ENCODE results near the gene REPS2. TPM values are rescaled to one million over a fixed set of nuclear protein-coding genes. Genes with fewer than 3 reads are reported as not detected.
A peak's percentile ranks its signal among the peaks of the same experiment; 100 is the strongest.

Gene REPS2
- total and polyA plus RNA-seq, 2 donors = 1.7 to 3.6 TPM

- H3K27me3 ChIP-seq (ENCODE audit: control insufficient read depth in 2 of 2, insufficient read depth in 1 of 2, low read length in 1 of 2) = peaks cover 0 to 2% of the 10 kb centered on the region in 2 donors
- 95% methylated on average over 3 of the region's 3 CpGs for WGBS
- DNase-seq (ENCODE audit: low read depth in 6 of 9, low spot score in 9 of 9) = no peak
- peaks cover 0 to 5% of the 10 kb centered on the region in 2 donors for H3K4me1 ChIP-seq (ENCODE audit: control insufficient read depth in 2 of 2, insufficient read depth in 2 of 2, low read length in 2 of 2)
- no peak overlapping the region for H3K27ac ChIP-seq (ENCODE audit: low read depth in 1 of 2, low read length in 1 of 2)
- H3K9me3 ChIP-seq (ENCODE audit: control insufficient read depth in 2 of 2, insufficient read depth in 1 of 2, low read length in 1 of 2) = no peaks in the 10 kb centered on the region
- no peaks in the 10 kb centered on the region for H3K36me3 ChIP-seq (ENCODE audit: control insufficient read depth in 2 of 2, insufficient read depth in 2 of 2, low read length in 1 of 2)
- H3K4me3 ChIP-seq (ENCODE audit: low read length in 2 of 2) = no peak overlapping the region
Observed at GRCh38 chrX:17005712-17006368, 59.4 kb downstream of the REPS2 start.

GRCh38 chrX:17007134-17007768 is 60.8 kb downstream of the REPS2 start:
- H3K4me3 ChIP-seq (ENCODE audit: low read length in 2 of 2) = no peak overlapping the region
- WGBS = 86% methylated on average over 8 of the region's 8 CpGs
- no peaks in the 10 kb centered on the region for H3K36me3 ChIP-seq (ENCODE audit: control insufficient read depth in 2 of 2, insufficient read depth in 2 of 2, low read length in 1 of 2)
- H3K27ac ChIP-seq (ENCODE audit: low read depth in 1 of 2, low read length in 1 of 2) = no peak overlapping the region
- H3K27me3 ChIP-seq (ENCODE audit: control insufficient read depth in 2 of 2, insufficient read depth in 1 of 2, low read length in 1 of 2) = peaks cover 0 to 2% of the 10 kb centered on the region in 2 donors
- peak in 1 of 9 donors; percentile 5 for DNase-seq (ENCODE audit: low read depth in 6 of 9, low spot score in 9 of 9)
- H3K4me1 ChIP-seq (ENCODE audit: control insufficient read depth in 2 of 2, insufficient read depth in 2 of 2, low read length in 2 of 2) = peaks cover 0 to 5% of the 10 kb centered on the region in 2 donors
- H3K9me3 ChIP-seq (ENCODE audit: control insufficient read depth in 2 of 2, insufficient read depth in 1 of 2, low read length in 1 of 2) = no peaks in the 10 kb centered on the region

DNA sequence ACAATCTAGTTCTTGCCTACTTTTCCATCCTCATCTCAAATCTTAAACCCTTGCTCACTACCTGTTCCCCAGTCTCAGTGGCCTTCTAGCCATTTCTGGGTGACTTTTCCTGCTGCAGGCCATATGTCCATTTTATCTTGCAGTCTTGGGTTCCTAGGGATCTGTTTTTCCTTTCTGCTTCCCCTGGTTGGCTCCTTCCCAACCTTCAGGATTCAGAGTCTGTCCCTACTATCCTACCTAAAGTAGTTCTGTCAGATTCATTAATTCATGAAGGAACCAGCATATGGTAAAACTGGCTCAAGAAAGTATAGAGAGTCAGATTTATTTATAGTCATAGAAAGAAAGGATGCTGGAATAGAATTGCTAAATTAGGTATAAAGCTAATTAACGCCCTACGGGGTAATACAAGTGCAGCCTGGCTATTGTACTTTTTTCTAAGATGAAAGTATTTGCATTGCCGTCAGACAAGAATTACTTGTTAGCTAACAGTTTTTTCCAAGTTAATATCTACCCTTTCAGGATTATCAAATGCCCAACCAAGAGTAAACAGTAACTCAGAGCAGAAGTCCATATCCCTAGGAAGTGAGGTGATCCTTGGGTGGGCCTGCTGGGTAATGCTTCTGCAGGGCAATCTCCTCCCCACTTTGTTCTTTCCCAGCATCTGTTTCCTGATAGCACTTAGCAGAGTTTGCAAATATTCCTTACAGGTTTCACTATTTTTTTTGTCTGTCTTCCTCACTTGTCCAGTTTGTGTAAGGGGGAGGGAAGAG is 63.6 kb downstream of the REPS2 start:
- Histone ChIP-seq H3K27ac (ENCODE audit: low read depth in 1 of 2, low read length in 1 of 2) (no peak overlapping the region), H3K4me1 (ENCODE audit: control insufficient read depth in 2 of 2, insufficient read depth in 2 of 2, low read length in 2 of 2) (peaks cover 0 to 5% of the 10 kb centered on the region in 2 donors), H3K27me3 (ENCODE audit: control insufficient read depth in 2 of 2, insufficient read depth in 1 of 2, low read length in 1 of 2) (no peaks in the 10 kb centered on the region), H3K9me3 (ENCODE audit: control insufficient read depth in 2 of 2, insufficient read depth in 1 of 2, low read length in 1 of 2) (no peaks in the 10 kb centered on the region), H3K36me3 (ENCODE audit: control insufficient read depth in 2 of 2, insufficient read depth in 2 of 2, low read length in 1 of 2) (no peaks in the 10 kb centered on the region), H3K4me3 (ENCODE audit: low read length in 2 of 2) (no peak overlapping the region)
- DNase-seq (ENCODE audit: low read depth in 6 of 9, low spot score in 9 of 9) = no peak
- 97% methylated on average over 3 of the region's 3 CpGs for WGBS

DNA sequence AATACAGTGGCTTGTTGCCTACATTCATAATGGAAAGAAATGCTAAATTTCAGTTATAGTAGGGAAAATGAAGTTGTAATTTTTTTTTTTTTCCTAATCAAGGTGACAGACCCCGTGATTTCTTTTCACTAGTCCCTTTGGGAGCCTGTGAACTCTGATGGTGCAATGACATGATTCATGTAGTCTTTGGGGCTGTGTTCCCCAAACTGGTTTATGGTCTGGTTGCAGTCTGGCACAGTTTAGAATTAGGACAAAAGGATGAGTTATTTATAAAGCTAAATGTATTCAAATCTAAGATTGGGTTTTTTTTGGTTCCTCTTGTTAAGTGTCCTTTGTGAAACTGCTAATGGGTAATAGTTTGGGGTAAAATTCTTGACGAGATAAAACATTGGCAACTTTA is 66.0 kb downstream of the REPS2 start:
- Histone ChIP-seq H3K4me1 (ENCODE audit: control insufficient read depth in 2 of 2, insufficient read depth in 2 of 2, low read length in 2 of 2) (peaks cover 0 to 5% of the 10 kb centered on the region in 2 donors), H3K27ac (ENCODE audit: low read depth in 1 of 2, low read length in 1 of 2) (no peak overlapping the region), H3K9me3 (ENCODE audit: control insufficient read depth in 2 of 2, insufficient read depth in 1 of 2, low read length in 1 of 2) (no peaks in the 10 kb centered on the region), H3K4me3 (ENCODE audit: low read length in 2 of 2) (no peak overlapping the region), H3K27me3 (ENCODE audit: control insufficient read depth in 2 of 2, insufficient read depth in 1 of 2, low read length in 1 of 2) (no peaks in the 10 kb centered on the region), H3K36me3 (ENCODE audit: control insufficient read depth in 2 of 2, insufficient read depth in 2 of 2, low read length in 1 of 2) (no peaks in the 10 kb centered on the region)
- WGBS = 95% methylated on average over 2 of the region's 2 CpGs
- no peak for DNase-seq (ENCODE audit: low read depth in 6 of 9, low spot score in 9 of 9)

- Histone ChIP-seq H3K9me3 (ENCODE audit: control insufficient read depth in 2 of 2, insufficient read depth in 1 of 2, low read length in 1 of 2) (no peaks in the 10 kb centered on the region), H3K4me1 (ENCODE audit: control insufficient read depth in 2 of 2, insufficient read depth in 2 of 2, low read length in 2 of 2) (peaks cover 0 to 5% of the 10 kb centered on the region in 2 donors), H3K27ac (ENCODE audit: low read depth in 1 of 2, low read length in 1 of 2) (no peak overlapping the region), H3K27me3 (ENCODE audit: control insufficient read depth in 2 of 2, insufficient read depth in 1 of 2, low read length in 1 of 2) (no peaks in the 10 kb centered on the region), H3K36me3 (ENCODE audit: control insufficient read depth in 2 of 2, insufficient read depth in 2 of 2, low read length in 1 of 2) (no peaks in the 10 kb centered on the region), H3K4me3 (ENCODE audit: low read length in 2 of 2) (no peak overlapping the region)
- WGBS = 90% methylated on average over 3 of the region's 3 CpGs
- no peak for DNase-seq (ENCODE audit: low read depth in 6 of 9, low spot score in 9 of 9)
Observed at GRCh38 chrX:17014216-17014615, 67.8 kb downstream of the REPS2 start.

- Histone ChIP-seq H3K36me3 (ENCODE audit: control insufficient read depth in 2 of 2, insufficient read depth in 2 of 2, low read length in 1 of 2) (no peaks in the 10 kb centered on the region), H3K27ac (ENCODE audit: low read depth in 1 of 2, low read length in 1 of 2) (no peak overlapping the region), H3K4me1 (ENCODE audit: control insufficient read depth in 2 of 2, insufficient read depth in 2 of 2, low read length in 2 of 2) (no peaks in the 10 kb centered on the region), H3K4me3 (ENCODE audit: low read length in 2 of 2) (no peak overlapping the region), H3K9me3 (ENCODE audit: control insufficient read depth in 2 of 2, insufficient read depth in 1 of 2, low read length in 1 of 2) (no peaks in the 10 kb centered on the region), H3K27me3 (ENCODE audit: control insufficient read depth in 2 of 2, insufficient read depth in 1 of 2, low read length in 1 of 2) (no peaks in the 10 kb centered on the region)
- DNase-seq (ENCODE audit: low read depth in 6 of 9, low spot score in 9 of 9) = no peak
- WGBS = 94% methylated on average over 4 of the region's 4 CpGs
Observed at GRCh38 chrX:17017134-17017533, 70.7 kb downstream of the REPS2 start.

DNA sequence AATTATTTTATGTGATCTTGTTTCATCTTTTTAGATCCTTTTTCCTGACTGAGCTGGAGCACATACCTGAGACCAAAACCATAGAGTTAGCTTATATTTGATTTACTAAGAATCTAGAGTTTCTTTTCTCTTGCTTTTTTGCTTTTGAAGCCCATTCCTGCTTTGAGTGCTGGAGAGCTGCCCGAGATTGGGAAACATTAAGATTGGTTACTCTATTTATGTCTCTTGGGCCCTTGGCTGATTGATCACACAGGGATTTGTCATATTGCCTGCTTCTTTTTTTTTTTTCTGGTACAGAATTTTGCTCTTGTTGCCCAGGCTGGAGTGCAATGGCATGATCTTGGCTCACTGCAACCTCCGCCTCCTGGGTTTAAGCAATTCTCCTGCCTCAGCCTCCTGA is 73.9 kb downstream of the REPS2 start:
- Histone ChIP-seq H3K27ac (ENCODE audit: low read depth in 1 of 2, low read length in 1 of 2) (no peak overlapping the region), H3K4me3 (ENCODE audit: low read length in 2 of 2) (no peak overlapping the region), H3K27me3 (ENCODE audit: control insufficient read depth in 2 of 2, insufficient read depth in 1 of 2, low read length in 1 of 2) (no peaks in the 10 kb centered on the region), H3K9me3 (ENCODE audit: control insufficient read depth in 2 of 2, insufficient read depth in 1 of 2, low read length in 1 of 2) (no peaks in the 10 kb centered on the region), H3K4me1 (ENCODE audit: control insufficient read depth in 2 of 2, insufficient read depth in 2 of 2, low read length in 2 of 2) (peaks cover 0 to 4% of the 10 kb centered on the region in 2 donors), H3K36me3 (ENCODE audit: control insufficient read depth in 2 of 2, insufficient read depth in 2 of 2, low read length in 1 of 2) (no peaks in the 10 kb centered on the region)
- 99% methylated on average over 2 of the region's 2 CpGs for WGBS
- DNase-seq (ENCODE audit: low read depth in 6 of 9, low spot score in 9 of 9) = no peak

DNA sequence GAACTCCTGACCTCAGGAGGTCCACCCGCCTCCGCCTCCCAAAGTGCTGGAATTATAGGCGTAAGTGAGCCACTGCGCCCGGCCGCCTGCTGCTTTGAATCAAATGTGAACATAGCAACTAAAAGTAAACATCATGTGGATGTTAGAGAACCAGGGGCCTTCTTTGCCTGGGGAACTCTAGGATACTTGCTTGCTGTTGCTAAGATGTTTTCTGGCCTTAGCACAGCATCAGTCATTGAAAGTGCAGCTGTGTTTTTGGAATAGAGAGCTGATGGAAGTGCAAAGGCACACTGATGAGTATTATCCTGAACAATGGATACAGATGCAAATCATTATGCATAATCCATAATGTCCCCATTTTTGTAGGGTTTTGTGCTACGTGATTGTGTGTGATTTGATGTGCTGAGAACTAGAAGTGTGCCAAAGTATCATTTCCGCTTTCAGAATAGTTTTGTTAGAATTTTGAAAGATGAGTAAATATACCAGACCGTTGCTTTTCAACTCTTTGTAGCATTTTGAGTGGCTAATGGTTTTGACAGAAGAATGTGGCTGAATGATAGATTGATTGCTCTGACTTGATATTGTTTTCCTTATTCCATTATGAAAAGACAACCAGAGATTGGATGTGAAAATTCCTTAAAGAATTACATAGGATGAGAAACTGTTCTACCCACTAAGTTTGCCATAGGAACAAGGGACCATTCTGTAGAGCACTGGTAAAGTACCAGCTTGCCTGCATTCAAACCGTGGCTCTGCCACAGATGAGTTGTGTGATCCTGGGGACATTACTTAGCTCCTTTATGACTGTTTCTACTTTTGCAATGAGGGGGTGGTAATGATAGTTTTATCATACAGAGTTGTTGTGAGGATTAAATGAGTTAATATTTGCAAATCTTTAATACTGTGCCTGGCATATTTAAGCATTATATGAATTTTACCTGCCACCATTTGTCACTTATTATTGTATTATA is 74.7 kb downstream of the REPS2 start:
- Histone ChIP-seq H3K4me3 (ENCODE audit: low read length in 2 of 2) (no peak overlapping the region), H3K36me3 (ENCODE audit: control insufficient read depth in 2 of 2, insufficient read depth in 2 of 2, low read length in 1 of 2) (no peaks in the 10 kb centered on the region), H3K4me1 (ENCODE audit: control insufficient read depth in 2 of 2, insufficient read depth in 2 of 2, low read length in 2 of 2) (peaks cover 0 to 4% of the 10 kb centered on the region in 2 donors), H3K27ac (ENCODE audit: low read depth in 1 of 2, low read length in 1 of 2) (no peak overlapping the region), H3K9me3 (ENCODE audit: control insufficient read depth in 2 of 2, insufficient read depth in 1 of 2, low read length in 1 of 2) (no peaks in the 10 kb centered on the region), H3K27me3 (ENCODE audit: control insufficient read depth in 2 of 2, insufficient read depth in 1 of 2, low read length in 1 of 2) (no peaks in the 10 kb centered on the region)
- DNase-seq (ENCODE audit: low read depth in 6 of 9, low spot score in 9 of 9) = no peak
- 95% methylated on average over 10 of the region's 10 CpGs for WGBS
